ENCODE data around the gene CREB3L2. TPM values are rescaled to one million over a fixed set of nuclear protein-coding genes. Genes with fewer than 3 reads are reported as not detected.

CREB3L2 gene
- total RNA-seq, 1 donor = 28.6 TPM

DNA sequence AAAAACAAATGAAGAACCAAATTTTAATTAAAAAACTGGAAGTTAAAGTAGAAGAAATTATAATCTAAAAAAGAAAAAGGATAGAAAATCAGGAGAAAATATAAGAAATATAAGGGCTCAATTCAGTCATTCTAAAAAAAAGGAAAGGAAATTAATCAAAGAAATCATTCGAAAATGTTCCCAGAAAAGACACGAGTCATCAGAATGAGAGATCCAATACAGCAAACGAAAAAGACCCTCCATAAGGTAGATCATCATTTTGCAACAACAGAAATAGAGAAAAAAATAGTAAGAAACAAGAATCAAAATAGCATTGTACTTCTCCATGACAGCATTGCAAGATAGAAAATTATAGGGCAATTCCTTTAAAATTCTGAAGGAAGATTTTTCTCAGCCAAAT, 132.6 kb downstream of the CREB3L2 start:
- H3K36me3 ChIP-seq (ENCODE audit: insufficient read depth, low read length) = peaks cover 67% of the 10 kb centered on the region
- no peak overlapping the region for H3K27ac ChIP-seq (ENCODE audit: low read depth, low read length)
- H3K4me1 ChIP-seq (ENCODE audit: insufficient read depth, low read length) = peaks cover 17% of the 10 kb centered on the region
- H3K4me2 ChIP-seq (ENCODE audit: insufficient read depth, low read length) = no peak overlapping the region
- DNase-seq (ENCODE audit: insufficient read length, low spot score, missing footprints) = no peak
- H3K79me2 ChIP-seq (ENCODE audit: insufficient read depth, low read length) = peaks cover 2% of the 10 kb centered on the region
- H3K9me3 ChIP-seq (ENCODE audit: low read depth, low read length) = no peaks in the 10 kb centered on the region
- no peaks in the 10 kb centered on the region for H3K27me3 ChIP-seq (ENCODE audit: insufficient read depth, low read length)
- no peak overlapping the region for H3K4me3 ChIP-seq (ENCODE audit: insufficient read depth, low read length)
- TF ChIP-seq, protein P1, sequence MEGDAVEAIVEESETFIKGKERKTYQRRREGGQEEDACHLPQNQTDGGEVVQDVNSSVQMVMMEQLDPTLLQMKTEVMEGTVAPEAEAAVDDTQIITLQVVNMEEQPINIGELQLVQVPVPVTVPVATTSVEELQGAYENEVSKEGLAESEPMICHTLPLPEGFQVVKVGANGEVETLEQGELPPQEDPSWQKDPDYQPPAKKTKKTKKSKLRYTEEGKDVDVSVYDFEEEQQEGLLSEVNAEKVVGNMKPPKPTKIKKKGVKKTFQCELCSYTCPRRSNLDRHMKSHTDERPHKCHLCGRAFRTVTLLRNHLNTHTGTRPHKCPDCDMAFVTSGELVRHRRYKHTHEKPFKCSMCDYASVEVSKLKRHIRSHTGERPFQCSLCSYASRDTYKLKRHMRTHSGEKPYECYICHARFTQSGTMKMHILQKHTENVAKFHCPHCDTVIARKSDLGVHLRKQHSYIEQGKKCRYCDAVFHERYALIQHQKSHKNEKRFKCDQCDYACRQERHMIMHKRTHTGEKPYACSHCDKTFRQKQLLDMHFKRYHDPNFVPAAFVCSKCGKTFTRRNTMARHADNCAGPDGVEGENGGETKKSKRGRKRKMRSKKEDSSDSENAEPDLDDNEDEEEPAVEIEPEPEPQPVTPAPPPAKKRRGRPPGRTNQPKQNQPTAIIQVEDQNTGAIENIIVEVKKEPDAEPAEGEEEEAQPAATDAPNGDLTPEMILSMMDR (IDR thresholded peaks at IDR 0.05; ENCODE audit: extremely low read depth, low read depth, low read length) = no peak
- H4K20me1 ChIP-seq (ENCODE audit: insufficient read depth, low read length) = no peaks in the 10 kb centered on the region
- no peak overlapping the region for H2AFZ ChIP-seq (ENCODE audit: low read length)

DNA sequence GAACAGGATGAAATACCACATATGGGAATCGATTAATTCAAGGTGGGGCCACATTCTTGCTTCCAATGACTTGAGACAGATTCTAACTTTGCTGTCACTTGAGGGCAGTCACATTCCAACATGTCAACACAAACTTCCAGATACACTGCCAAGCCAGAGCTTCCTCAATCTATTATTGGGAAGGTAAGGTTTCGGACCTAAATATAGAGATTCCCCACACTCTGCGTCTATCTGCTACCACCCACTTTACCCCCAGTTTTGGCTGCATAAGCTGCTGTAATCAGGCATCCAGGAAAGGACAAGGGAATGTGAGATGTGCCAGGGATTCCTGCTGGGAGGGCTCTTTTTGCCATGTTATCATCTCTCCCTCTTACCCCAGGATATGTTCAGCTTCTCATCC, 134.6 kb downstream of the CREB3L2 start:
- Histone ChIP-seq H3K79me2 (ENCODE audit: insufficient read depth, low read length) (peaks cover 2% of the 10 kb centered on the region), H3K4me1 (ENCODE audit: insufficient read depth, low read length) (no peaks in the 10 kb centered on the region), H3K36me3 (ENCODE audit: insufficient read depth, low read length) (peaks cover 69% of the 10 kb centered on the region), H4K20me1 (ENCODE audit: insufficient read depth, low read length) (no peaks in the 10 kb centered on the region), H3K9me3 (ENCODE audit: low read depth, low read length) (no peaks in the 10 kb centered on the region), H2AFZ (ENCODE audit: low read length) (no peak overlapping the region), H3K27ac (ENCODE audit: low read depth, low read length) (no peak overlapping the region), H3K27me3 (ENCODE audit: insufficient read depth, low read length) (no peaks in the 10 kb centered on the region), H3K4me2 (ENCODE audit: insufficient read depth, low read length) (no peak overlapping the region), H3K4me3 (ENCODE audit: insufficient read depth, low read length) (no peak overlapping the region)
- DNase-seq (ENCODE audit: insufficient read length, low spot score, missing footprints) = no peak
- TF ChIP-seq, protein P1 (IDR thresholded peaks at IDR 0.05; ENCODE audit: extremely low read depth, low read depth, low read length) = no peak

DNA sequence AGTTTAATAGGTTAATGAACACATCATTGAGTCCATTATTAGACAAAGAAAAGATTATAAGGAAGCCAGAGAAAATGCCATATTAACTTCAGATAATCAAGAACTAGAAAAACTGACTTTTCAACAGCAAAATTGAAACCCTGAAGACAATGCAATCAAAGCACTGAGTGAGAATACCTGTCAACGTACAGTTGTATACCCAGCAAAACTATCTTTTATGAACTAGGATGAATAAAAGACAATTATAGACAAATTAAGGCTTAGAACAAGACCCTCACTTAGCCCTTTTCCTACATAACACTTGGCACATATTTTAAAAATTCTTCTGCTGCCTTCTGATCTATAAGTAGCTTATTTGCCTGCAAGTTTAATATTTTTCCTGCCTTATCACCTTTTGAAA, 136.1 kb downstream of the CREB3L2 start:
- H3K4me2 ChIP-seq (ENCODE audit: insufficient read depth, low read length) = no peak overlapping the region
- no peak for DNase-seq (ENCODE audit: insufficient read length, low spot score, missing footprints)
- no peaks in the 10 kb centered on the region for H3K4me1 ChIP-seq (ENCODE audit: insufficient read depth, low read length)
- no peaks in the 10 kb centered on the region for H3K9me3 ChIP-seq (ENCODE audit: low read depth, low read length)
- H2AFZ ChIP-seq (ENCODE audit: low read length) = no peak overlapping the region
- H3K79me2 ChIP-seq (ENCODE audit: insufficient read depth, low read length) = peaks cover 2% of the 10 kb centered on the region
- H3K36me3 ChIP-seq (ENCODE audit: insufficient read depth, low read length) = peaks cover 70% of the 10 kb centered on the region
- TF ChIP-seq, protein P1 (IDR thresholded peaks at IDR 0.05; ENCODE audit: extremely low read depth, low read depth, low read length) = no peak
- no peaks in the 10 kb centered on the region for H4K20me1 ChIP-seq (ENCODE audit: insufficient read depth, low read length)
- H3K27me3 ChIP-seq (ENCODE audit: insufficient read depth, low read length) = no peaks in the 10 kb centered on the region
- H3K27ac ChIP-seq (ENCODE audit: low read depth, low read length) = no peak overlapping the region
- no peak overlapping the region for H3K4me3 ChIP-seq (ENCODE audit: insufficient read depth, low read length)

DNA sequence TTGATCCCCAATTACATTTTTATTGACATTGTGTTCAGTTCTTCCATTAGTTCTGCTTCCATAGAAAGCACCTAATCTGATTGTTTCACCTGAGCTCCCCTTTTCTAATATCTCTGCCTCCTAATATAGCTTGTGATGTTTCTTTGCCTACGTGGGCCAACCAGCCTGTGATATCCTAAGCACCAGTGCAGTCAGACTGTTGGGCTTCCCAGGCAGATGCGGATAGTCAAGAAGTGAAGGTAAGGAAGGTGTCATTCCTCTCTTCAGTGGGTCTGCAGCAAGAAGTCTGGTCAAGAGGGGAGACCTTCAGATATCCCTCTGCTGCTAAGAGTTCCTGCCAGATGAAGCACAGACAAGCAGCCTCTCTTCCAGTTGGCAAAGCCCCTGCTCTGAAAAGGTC, 138.9 kb downstream of the CREB3L2 start:
- H3K4me2 ChIP-seq (ENCODE audit: insufficient read depth, low read length) = no peak overlapping the region
- H3K4me1 ChIP-seq (ENCODE audit: insufficient read depth, low read length) = no peaks in the 10 kb centered on the region
- no peaks in the 10 kb centered on the region for H3K9me3 ChIP-seq (ENCODE audit: low read depth, low read length)
- H3K27ac ChIP-seq (ENCODE audit: low read depth, low read length) = no peak overlapping the region
- DNase-seq (ENCODE audit: insufficient read length, low spot score, missing footprints) = no peak
- no peaks in the 10 kb centered on the region for H3K27me3 ChIP-seq (ENCODE audit: insufficient read depth, low read length)
- H3K36me3 ChIP-seq (ENCODE audit: insufficient read depth, low read length) = peaks cover 71% of the 10 kb centered on the region
- H2AFZ ChIP-seq (ENCODE audit: low read length) = no peak overlapping the region
- H3K79me2 ChIP-seq (ENCODE audit: insufficient read depth, low read length) = no peaks in the 10 kb centered on the region
- H4K20me1 ChIP-seq (ENCODE audit: insufficient read depth, low read length) = no peaks in the 10 kb centered on the region
- TF ChIP-seq, protein P1 (IDR thresholded peaks at IDR 0.05; ENCODE audit: extremely low read depth, low read depth, low read length) = no peak
- no peak overlapping the region for H3K4me3 ChIP-seq (ENCODE audit: insufficient read depth, low read length)
